Left ventricle myocardium inferior (tissue), 1 donor: ENCODE results near the gene PTPRM. TPM values are rescaled to one million over a fixed set of nuclear protein-coding genes. Genes with fewer than 3 reads are reported as not detected.
A peak's percentile ranks its signal among the peaks of the same experiment; 100 is the strongest.

Experiments
- DNase-seq: peaks from one replicate; pipeline ENCODE4 v3.0.0-alpha.2; 2020
- H3K27ac ChIP-seq: fragments of 200-600 bp; replicated peaks from 2 replicates; pipeline ENCODE4 v1.8.0; 2021
- H3K27me3 ChIP-seq: fragments of 200-600 bp; 2 replicates; pipeline ENCODE4 v1.8.0; 2021; ENCODE audit warnings: low read depth
- H3K36me3 ChIP-seq: fragments of 200-600 bp; 2 replicates; pipeline ENCODE4 v1.8.0; 2021
- H3K4me1 ChIP-seq: fragments of 200-600 bp; 2 replicates; pipeline ENCODE4 v1.8.0; 2021
- H3K4me3 ChIP-seq: fragments of 200-600 bp; 2 replicates; pipeline ENCODE4 v1.8.0; 2021; ENCODE audit warnings: mild to moderate bottlenecking, moderate library complexity
- H3K9me3 ChIP-seq: fragments of 200-600 bp; replicated peaks from 2 replicates; pipeline ENCODE4 v1.8.0; 2021
- CTCF ChIP-seq: fragments of 200-600 bp; IDR thresholded peaks from 2 replicates; pipeline ENCODE4 v1.8.0; 2021; ENCODE audit warnings: antibody characterized with exemption, mild to moderate bottlenecking, borderline replicate concordance
- intact Hi-C: fragments of 100-400 bp; cut with micrococcal nuclease; formaldehyde crosslinking; loops from one replicate; pipeline ENCODE4 v1.11.0; 2022
- total RNA-seq: library from RNA; stranded (reverse); fragmentation: NEBNext Ultra II Directional; extraction: Animal tissue kit (Norgen Biotek cat#: 25700); gene quantifications from one replicate; pipeline ENCODE4 v1.2.1, GENCODE V29; 2021
- donor health status: DM: no; HTN: yes; CAD: no; lungs with severe emphysema.

PTPRM gene
- total RNA-seq, 1 donor from 2014 or later, result 132 TPM

DNA sequence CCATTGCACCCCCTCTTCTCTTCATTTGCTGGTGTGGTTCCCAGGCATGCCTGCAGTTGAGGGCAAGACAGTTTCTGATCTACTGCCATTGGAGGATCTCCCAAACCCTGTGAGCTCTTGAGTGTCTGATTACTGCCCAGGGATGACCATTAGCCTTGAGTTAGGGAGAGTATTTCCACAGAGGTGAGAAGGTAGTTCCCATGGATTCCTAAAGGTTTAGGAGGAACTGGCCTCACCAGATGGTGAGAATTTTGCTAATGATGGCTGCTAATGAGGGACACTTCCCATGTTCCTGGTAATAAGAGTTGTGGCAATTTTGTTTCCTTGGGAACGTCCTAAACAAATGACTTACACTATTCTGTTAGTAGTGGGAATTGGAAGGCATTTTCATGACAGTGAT lies 42.5 kb downstream of the PTPRM start:
- H3K27ac ChIP-seq, result peak overlapping the region; percentile 87
- intact Hi-C loops, result no loop called here
- TF ChIP-seq CTCF, result no peak
- H3K4me1 ChIP-seq, result peaks cover 100% of the 10 kb centered on the region
- no peak for DNase-seq
- no peaks in the 10 kb centered on the region for H3K9me3 ChIP-seq
- no peaks in the 10 kb centered on the region for H3K36me3 ChIP-seq
- no peak overlapping the region for H3K4me3 ChIP-seq
- no peaks in the 10 kb centered on the region for H3K27me3 ChIP-seq

DNA sequence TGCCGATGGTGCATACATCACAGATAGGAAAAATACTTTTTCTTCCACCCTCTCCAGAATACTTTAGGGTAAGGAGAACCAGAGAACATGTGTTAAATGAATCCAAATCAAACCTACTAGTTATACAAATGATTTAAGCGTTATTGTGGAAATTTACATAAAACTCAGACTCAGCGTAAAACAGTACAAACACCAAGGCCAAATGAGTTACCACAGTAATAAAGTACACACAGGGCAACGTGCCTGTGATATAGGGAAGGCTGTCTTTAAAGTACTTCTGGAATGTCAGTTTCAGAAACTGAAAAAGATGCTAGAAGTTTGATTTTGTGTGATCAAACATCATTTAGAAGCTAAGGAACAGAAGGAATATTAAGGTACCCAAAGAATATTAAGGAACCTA lies 46.9 kb downstream of the PTPRM start:
- Histone ChIP-seq H3K27me3 (no peaks in the 10 kb centered on the region), H3K36me3 (no peaks in the 10 kb centered on the region), H3K9me3 (no peaks in the 10 kb centered on the region), H3K27ac (no peak overlapping the region), H3K4me1 (peaks cover 99% of the 10 kb centered on the region), H3K4me3 (no peak overlapping the region)
- DNase-seq, result no peak
- no peak for TF ChIP-seq CTCF
- intact Hi-C loops, result no loop called here

DNA sequence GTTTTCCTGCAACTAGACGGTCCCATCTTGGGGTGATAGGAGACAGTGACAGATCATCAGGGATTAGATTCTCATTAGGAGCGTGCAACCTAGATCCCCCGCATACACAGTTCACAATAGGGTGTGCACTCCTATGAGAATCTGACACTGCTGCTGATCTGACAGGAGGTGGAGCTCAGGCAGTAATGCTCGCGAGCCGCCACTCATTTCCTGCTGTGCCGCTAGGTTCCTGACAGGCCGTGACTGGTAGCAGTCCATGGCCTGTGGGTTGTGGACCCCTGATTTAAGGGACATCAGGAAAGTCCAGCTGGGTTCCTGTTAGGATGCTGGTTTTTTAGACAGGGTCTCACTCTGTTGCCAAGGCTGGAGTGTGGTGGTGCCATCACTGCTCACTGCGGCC lies 48.7 kb downstream of the PTPRM start:
- H3K4me1 ChIP-seq, result peaks cover 99% of the 10 kb centered on the region

GRCh38 chr18:7616661-7617060 lies 49.5 kb downstream of the PTPRM start:
- no peak for TF ChIP-seq CTCF
- no peak overlapping the region for H3K4me3 ChIP-seq
- intact Hi-C loops, result no loop called here
- peaks cover 99% of the 10 kb centered on the region for H3K4me1 ChIP-seq
- no peaks in the 10 kb centered on the region for H3K9me3 ChIP-seq
- no peaks in the 10 kb centered on the region for H3K36me3 ChIP-seq
- DNase-seq, result peak; percentile 81
- no peaks in the 10 kb centered on the region for H3K27me3 ChIP-seq
- peak overlapping the region; percentile 69 for H3K27ac ChIP-seq

More for the DNA sequence above, 48.7 kb downstream of the PTPRM start:
- Histone ChIP-seq H3K27ac (peak overlapping the region; percentile 69), H3K4me3 (no peak overlapping the region), H3K36me3 (no peaks in the 10 kb centered on the region), H3K27me3 (no peaks in the 10 kb centered on the region), H3K9me3 (no peaks in the 10 kb centered on the region)
- intact Hi-C loops, result no loop called here
- no peak for TF ChIP-seq CTCF
- DNase-seq, result no peak

DNA sequence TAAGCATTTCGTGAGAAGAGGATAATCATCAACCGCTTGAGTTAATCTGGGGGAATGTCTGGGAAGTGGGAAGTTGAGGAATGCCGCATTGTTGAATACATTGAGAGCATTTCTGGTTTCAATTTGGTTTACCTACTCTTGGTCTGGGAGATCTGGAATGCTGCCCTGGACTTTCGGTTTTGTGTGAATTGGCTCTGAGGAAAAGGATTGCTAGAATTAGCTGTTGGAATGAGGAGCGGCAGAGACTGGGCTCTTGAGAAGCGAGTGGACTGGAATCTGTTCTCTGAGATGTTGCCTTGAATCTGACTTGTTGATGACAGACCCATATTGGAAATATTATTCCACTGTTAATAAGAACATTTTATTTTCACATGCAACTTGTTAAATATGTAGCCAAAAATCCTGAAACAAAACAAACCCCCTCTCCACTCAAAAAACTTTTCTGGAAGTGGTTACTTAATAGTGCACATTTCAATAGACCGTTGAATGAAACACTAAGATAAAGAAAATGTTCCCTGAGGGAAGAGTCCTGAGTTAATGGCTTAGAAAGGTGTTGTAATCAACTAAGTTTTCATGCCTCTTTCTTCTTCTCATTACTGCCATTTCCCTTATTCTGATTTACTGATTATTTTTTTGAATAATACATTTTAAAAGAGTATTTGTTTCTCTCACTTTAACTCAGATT lies 50.8 kb downstream of the PTPRM start:
- Histone ChIP-seq H3K9me3 (no peaks in the 10 kb centered on the region), H3K27me3 (no peaks in the 10 kb centered on the region), H3K36me3 (no peaks in the 10 kb centered on the region), H3K4me3 (peak overlapping the region; percentile 34), H3K27ac (peak overlapping the region; percentile 69), H3K4me1 (peaks cover 98% of the 10 kb centered on the region)
- intact Hi-C loops, result no loop called here
- DNase-seq, result no peak
- no peak for TF ChIP-seq CTCF
